Ishikawa (cell line): ENCODE data around the gene ABHD17C.
A peak's percentile ranks its signal among the peaks of the same experiment; 100 is the strongest.

Source experiments
- CEBPB ChIP-seq: IDR thresholded peaks from 2 replicates; pipeline ENCODE4 v1.6.1; 2012
- CREB1 ChIP-seq: IDR thresholded peaks from 2 replicates; pipeline ENCODE4 v1.6.1; 2012; ENCODE audit warnings: low read depth
- EP300 ChIP-seq: IDR thresholded peaks from 2 replicates; pipeline ENCODE4 v1.6.1; 2012; ENCODE audit warnings: borderline replicate concordance
- FOXM1 ChIP-seq: IDR thresholded peaks from 2 replicates; pipeline ENCODE4 v1.6.1; 2012; ENCODE audit warnings: low read depth, borderline replicate concordance
- NFIC ChIP-seq: IDR thresholded peaks from 2 replicates; pipeline ENCODE4 v1.6.1; 2012
- RAD21 ChIP-seq: IDR thresholded peaks from 2 replicates; pipeline ENCODE4 v1.6.1; 2012; ENCODE audit warnings: low read depth
- TAF1 ChIP-seq: IDR thresholded peaks from 2 replicates; pipeline ENCODE4 v1.6.1; 2012; ENCODE audit warnings: low read depth, mild to moderate bottlenecking
- TCF12 ChIP-seq: IDR thresholded peaks from 2 replicates; pipeline ENCODE4 v1.6.1; 2012; ENCODE audit warnings: low read depth
- TEAD4 ChIP-seq: IDR thresholded peaks from 2 replicates; pipeline ENCODE4 v1.6.1; 2012
- YY1 ChIP-seq: IDR thresholded peaks from 2 replicates; pipeline ENCODE4 v1.6.1; 2012; ENCODE audit warnings: low read depth
- ZBTB7A ChIP-seq: IDR thresholded peaks from 2 replicates; pipeline ENCODE4 v1.6.1; 2012; ENCODE audit warnings: low read depth
- TF ChIP-seq, protein P1 (sequence below): IDR thresholded peaks from 2 replicates; pipeline ENCODE4 v1.6.1; 2012
- TF ChIP-seq, protein P2 (sequence below): IDR thresholded peaks from 2 replicates; pipeline ENCODE4 v1.6.1; 2012
- TF ChIP-seq, protein P3 (sequence below): IDR thresholded peaks from 2 replicates; pipeline ENCODE4 v1.6.1; 2012; ENCODE audit warnings: low read depth, mild to moderate bottlenecking

ABHD17C gene

DNA sequence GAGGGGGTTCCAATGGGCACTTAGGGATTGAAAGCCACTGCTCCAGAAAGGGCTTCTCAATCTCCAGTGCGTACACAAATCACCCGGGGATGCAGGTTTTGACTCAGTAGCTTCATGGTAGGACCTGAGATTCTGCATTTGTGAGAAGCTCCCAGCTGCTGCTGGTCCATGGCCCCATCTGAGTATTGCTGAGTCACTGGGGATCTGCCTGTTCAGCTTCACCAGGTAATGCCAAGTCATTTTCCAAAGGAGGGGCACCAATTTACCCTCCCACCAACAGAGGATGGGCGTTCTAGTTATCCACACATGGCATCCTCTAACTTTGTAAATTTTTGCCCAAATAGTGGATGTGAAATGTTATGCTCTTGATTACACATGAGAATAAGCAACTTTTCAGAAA, 71.2 kb downstream of the ABHD17C start:
- TF ChIP-seq TEAD4 (no peak), YY1 (no peak), CREB1 (no peak)

DNA sequence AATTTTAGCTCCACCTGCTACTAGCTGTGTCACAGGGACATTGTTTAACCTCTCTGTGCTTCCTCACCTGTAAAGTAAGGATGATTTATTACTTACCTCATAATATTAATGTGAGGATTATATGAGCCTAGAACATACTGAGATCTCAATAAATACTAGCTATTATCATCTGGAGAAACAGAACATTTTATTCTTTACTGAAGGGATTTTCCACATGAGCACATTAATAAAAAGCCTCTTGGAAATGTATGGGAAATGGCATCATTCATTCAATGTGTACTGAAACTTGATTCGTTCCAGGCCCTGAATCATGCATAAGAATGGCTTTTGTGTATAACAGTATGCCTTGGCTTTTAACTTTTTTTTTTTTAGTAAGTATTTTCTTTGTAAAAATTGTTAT, 73.0 kb downstream of the ABHD17C start:
- TF ChIP-seq, protein P1, sequence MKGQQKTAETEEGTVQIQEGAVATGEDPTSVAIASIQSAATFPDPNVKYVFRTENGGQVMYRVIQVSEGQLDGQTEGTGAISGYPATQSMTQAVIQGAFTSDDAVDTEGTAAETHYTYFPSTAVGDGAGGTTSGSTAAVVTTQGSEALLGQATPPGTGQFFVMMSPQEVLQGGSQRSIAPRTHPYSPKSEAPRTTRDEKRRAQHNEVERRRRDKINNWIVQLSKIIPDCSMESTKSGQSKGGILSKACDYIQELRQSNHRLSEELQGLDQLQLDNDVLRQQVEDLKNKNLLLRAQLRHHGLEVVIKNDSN = no peak
- TF ChIP-seq TCF12 (no peak), CREB1 (no peak)
- TF ChIP-seq, protein P2, sequence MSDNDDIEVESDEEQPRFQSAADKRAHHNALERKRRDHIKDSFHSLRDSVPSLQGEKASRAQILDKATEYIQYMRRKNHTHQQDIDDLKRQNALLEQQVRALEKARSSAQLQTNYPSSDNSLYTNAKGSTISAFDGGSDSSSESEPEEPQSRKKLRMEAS = no peak

DNA sequence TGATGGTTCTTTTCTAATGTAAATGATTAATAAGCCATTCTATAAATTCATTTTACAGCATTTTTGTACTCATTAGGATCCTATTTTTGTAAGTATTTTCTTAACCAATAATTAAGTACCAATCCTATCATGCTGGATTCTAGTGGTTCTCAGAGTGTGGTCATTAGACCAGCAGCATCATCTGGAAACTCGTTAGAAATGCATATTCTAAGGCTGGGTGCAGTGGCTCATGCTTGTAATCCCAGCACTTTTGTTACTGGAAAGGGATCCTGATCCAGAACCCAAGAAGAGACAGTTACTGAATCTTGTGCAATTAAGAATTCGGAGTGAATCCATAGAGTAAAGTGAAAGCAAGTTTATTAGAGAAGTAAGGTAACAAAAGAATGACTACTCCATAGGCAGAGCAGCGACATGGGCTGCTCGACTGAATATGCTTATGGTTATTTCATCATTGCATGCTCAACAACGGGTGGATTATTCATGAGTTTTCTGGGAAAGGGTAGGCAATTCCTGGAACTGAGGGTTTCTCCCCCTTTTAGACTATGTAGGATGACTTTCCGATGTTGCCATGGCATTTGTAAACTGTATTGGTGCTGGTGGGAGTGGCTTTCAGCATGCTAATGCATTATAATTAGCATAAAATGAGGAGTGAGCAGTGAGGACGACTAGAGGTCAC, 74.2 kb downstream of the ABHD17C start:
- TF ChIP-seq FOXM1 = no peak
- TF ChIP-seq YY1 = no peak
- no peak for TF ChIP-seq EP300
- TF ChIP-seq, protein P1 = no peak
- no peak for TF ChIP-seq NFIC
- TF ChIP-seq RAD21 = no peak
- no peak for TF ChIP-seq ZBTB7A
- TF ChIP-seq CEBPB = no peak
- TF ChIP-seq CREB1 = no peak
- no peak for TF ChIP-seq TEAD4
- no peak for TF ChIP-seq TCF12
- TF ChIP-seq TAF1 = no peak
- TF ChIP-seq, protein P2 = no peak

DNA sequence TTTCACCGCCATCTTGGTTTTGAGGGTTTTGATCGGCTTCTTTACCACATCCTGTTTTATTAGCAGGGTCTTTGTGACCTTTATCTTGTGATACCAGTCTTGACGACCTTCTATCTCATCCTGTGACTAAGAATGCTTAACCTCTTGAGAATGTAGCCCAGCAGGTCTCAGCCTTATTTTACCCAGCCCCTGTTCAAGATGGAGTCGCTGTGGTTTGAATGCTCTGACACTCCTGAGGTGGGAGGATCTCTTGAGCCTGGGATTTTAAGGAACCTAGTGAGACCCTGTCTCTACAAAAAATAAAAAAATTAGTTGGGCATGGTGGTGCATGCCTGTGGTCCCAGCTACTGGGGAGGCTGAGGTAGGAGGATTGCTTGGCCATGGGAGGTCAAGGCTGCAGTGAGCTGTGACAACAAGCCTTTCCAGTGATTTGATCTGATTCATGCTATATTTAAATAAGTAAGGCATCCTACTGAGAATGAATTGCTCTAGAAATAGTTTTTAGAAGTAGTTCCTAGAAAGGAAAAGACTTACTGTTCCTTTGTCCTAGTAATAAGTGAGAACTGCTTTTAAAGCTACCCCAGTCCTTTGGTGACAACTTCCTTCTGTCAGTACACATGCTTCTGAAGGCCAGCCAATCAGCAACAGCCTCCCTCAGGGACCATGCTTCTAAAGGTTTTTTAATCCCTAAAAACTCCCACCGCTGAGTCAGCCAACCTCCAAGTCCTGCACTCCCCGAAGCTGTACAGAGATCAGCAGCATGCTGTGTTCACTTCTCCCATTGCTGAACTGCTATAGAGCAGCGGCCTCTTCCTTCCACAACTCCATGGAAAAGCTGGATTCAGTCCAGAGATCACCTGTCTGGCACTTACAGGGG, 75.0 kb downstream of the ABHD17C start:
- TF ChIP-seq TCF12 (no peak), CREB1 (no peak), CEBPB (no peak), EP300 (no peak), TAF1 (no peak), NFIC (no peak), YY1 (no peak), FOXM1 (no peak), TEAD4 (no peak), ZBTB7A (no peak)
- TF ChIP-seq, protein P1 = no peak
- TF ChIP-seq, protein P3, sequence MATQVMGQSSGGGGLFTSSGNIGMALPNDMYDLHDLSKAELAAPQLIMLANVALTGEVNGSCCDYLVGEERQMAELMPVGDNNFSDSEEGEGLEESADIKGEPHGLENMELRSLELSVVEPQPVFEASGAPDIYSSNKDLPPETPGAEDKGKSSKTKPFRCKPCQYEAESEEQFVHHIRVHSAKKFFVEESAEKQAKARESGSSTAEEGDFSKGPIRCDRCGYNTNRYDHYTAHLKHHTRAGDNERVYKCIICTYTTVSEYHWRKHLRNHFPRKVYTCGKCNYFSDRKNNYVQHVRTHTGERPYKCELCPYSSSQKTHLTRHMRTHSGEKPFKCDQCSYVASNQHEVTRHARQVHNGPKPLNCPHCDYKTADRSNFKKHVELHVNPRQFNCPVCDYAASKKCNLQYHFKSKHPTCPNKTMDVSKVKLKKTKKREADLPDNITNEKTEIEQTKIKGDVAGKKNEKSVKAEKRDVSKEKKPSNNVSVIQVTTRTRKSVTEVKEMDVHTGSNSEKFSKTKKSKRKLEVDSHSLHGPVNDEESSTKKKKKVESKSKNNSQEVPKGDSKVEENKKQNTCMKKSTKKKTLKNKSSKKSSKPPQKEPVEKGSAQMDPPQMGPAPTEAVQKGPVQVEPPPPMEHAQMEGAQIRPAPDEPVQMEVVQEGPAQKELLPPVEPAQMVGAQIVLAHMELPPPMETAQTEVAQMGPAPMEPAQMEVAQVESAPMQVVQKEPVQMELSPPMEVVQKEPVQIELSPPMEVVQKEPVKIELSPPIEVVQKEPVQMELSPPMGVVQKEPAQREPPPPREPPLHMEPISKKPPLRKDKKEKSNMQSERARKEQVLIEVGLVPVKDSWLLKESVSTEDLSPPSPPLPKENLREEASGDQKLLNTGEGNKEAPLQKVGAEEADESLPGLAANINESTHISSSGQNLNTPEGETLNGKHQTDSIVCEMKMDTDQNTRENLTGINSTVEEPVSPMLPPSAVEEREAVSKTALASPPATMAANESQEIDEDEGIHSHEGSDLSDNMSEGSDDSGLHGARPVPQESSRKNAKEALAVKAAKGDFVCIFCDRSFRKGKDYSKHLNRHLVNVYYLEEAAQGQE = no peak
- TF ChIP-seq, protein P2 = no peak

DNA sequence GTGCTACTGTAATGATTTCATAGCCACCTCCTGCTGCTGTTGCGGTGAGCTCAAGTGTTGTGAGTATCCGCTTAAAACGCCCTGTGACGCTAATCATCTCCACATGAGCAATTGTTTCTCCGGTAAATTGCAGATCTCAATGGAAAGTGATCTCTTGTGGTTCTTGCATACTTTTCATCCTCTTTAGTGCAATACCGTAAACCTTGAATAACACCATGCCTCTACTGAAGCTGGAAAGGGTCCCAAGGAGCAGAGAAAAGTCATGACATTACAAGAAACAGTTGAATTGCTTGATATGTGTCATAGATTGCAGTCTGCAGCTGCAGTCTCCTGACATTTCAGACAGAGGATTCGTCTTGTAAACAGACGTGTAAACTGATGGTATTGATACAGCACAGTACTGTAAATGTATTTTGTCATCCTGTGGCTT, 78.0 kb downstream of the ABHD17C start:
- TF ChIP-seq CREB1 (peak; percentile 43; the same call in 1 of the 2 replicates), YY1 (no peak), EP300 (peak; percentile 74), NFIC (peak; percentile 52), TEAD4 (peak; percentile 84), TCF12 (peak; percentile 81), RAD21 (no peak), CEBPB (peak; percentile 68), FOXM1 (no peak; the same call in 1 of the 2 replicates)
- TF ChIP-seq, protein P2 = 0 out of 2 replicates have a peak, but pooled peaks have one; percentile 10
- TF ChIP-seq, protein P1 = no peak
- TF ChIP-seq, protein P3 = no peak
